ENCODE results near the gene SUGCT. TPM values are rescaled to one million over a fixed set of nuclear protein-coding genes. Genes with fewer than 3 reads are reported as not detected.

Gene SUGCT
- total and polyA plus RNA-seq, 9 of the 15 experiments (the other 6 are each of a cell fraction or from before 2014, with no cell fraction given) = 0.58 to 2.5 (median 1.4) TPM

DNA sequence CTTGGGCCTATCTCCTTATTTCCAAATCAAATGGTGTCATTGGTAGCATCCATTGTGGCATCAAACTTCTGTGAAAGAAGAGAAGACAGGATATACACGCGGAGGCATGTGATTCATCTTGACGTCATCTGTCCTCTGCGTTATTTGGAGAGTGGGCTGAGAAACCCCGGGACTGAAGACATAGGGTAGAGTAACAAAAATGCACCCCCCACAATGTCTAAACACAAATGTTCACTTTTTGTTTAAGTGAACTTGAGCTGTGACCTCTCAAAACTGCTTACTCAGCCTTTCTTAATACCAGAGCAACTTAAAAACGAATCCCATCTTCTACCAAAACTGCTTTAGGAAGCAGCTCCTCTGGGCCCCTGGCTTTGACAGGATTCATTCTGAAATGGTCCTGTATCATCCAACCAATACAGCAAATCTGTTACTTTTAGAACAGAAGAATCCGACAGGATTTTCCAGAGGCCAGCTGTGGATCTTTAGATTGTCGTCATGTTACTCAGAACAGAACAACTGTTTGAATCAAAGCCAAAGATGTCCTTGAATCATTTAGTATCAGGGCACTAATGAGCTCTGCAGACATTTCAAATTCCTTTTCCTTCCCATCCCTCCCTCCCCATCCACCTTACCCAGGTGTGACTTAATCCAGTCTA is 438.1 kb downstream of the SUGCT start:
- in situ Hi-C loops (cut with MboI) (no loop called here), intact Hi-C loops (cut with micrococcal nuclease) (no loop called here)
- DNase-seq (ENCODE audit: extremely low read depth in 1 of 4, low spot score in 3 of 4) (no peak), ATAC-seq (no peak), FAIRE-seq (no peak)
- no peak overlapping the region for H3K4me3 ChIP-seq
- WGBS (ENCODE audit: insufficient coverage, low coverage, missing lambda C conversion rate) = 3% methylated on average over 8 of the region's 8 CpGs
- ChIA-PET POLR2A (no interaction called here), CTCF (ENCODE audit: low intra/inter-chr PET ratio) (no interaction called here)
- H3K27me3 ChIP-seq (ENCODE audit: control insufficient read depth in 2 of 2, insufficient read depth in 2 of 2, low read length in 2 of 2) = no peaks in the 10 kb centered on the region
- peak; percentile 94 for TF ChIP-seq MAFK (IDR thresholded peaks at IDR 0.05; ENCODE audit: low read length)
- no peak for TF ChIP-seq ZNF77 (CRISPR knock-in tag; IDR thresholded peaks at IDR 0.05)
- no peak for TF ChIP-seq NR1H2 (CRISPR knock-in tag; IDR thresholded peaks at IDR 0.05)
- TF ChIP-seq, protein P1, sequence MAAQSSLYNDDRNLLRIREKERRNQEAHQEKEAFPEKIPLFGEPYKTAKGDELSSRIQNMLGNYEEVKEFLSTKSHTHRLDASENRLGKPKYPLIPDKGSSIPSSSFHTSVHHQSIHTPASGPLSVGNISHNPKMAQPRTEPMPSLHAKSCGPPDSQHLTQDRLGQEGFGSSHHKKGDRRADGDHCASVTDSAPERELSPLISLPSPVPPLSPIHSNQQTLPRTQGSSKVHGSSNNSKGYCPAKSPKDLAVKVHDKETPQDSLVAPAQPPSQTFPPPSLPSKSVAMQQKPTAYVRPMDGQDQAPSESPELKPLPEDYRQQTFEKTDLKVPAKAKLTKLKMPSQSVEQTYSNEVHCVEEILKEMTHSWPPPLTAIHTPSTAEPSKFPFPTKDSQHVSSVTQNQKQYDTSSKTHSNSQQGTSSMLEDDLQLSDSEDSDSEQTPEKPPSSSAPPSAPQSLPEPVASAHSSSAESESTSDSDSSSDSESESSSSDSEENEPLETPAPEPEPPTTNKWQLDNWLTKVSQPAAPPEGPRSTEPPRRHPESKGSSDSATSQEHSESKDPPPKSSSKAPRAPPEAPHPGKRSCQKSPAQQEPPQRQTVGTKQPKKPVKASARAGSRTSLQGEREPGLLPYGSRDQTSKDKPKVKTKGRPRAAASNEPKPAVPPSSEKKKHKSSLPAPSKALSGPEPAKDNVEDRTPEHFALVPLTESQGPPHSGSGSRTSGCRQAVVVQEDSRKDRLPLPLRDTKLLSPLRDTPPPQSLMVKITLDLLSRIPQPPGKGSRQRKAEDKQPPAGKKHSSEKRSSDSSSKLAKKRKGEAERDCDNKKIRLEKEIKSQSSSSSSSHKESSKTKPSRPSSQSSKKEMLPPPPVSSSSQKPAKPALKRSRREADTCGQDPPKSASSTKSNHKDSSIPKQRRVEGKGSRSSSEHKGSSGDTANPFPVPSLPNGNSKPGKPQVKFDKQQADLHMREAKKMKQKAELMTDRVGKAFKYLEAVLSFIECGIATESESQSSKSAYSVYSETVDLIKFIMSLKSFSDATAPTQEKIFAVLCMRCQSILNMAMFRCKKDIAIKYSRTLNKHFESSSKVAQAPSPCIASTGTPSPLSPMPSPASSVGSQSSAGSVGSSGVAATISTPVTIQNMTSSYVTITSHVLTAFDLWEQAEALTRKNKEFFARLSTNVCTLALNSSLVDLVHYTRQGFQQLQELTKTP (IDR thresholded peaks at IDR 0.05; ENCODE audit: low read depth in 1 of 2, partially characterized antibody in 2 of 2) = no peak
- peak; percentile 93 for TF ChIP-seq MAFF (IDR thresholded peaks at IDR 0.05; ENCODE audit: low read length)
- peak; percentile 88 for TF ChIP-seq MAFG (tag; conservative IDR thresholded peaks at IDR 0.05)
- TF ChIP-seq C11orf30 (IDR thresholded peaks at IDR 0.05; ENCODE audit: low read depth) = peak; percentile 88
- TF ChIP-seq GABPB2 (CRISPR knock-in tag; conservative IDR thresholded peaks at IDR 0.05) = no peak
- TF ChIP-seq ZNF274 (IDR thresholded peaks at IDR 0.05; ENCODE audit: borderline replicate concordance, low read depth, low read length) = no peak
- TF ChIP-seq CBFA2T3 (IDR thresholded peaks at IDR 0.05) = no peak
- peak; percentile 89 for TF ChIP-seq ZNF316 (IDR thresholded peaks at IDR 0.05)
- no TSS peak for BruUV-seq (replicated peaks)
- no peaks in the 10 kb centered on the region for H3K9me3 ChIP-seq (replicated peaks; ENCODE audit: control insufficient read depth, insufficient read depth, low read depth, low read length)
- H4K20me1 ChIP-seq (replicated peaks; ENCODE audit: control insufficient read depth, insufficient read depth, low read length) = no peaks in the 10 kb centered on the region
- no peak overlapping the region for H3K4me2 ChIP-seq (ENCODE audit: insufficient read depth, low read length)
- H3K9me1 ChIP-seq (ENCODE audit: control insufficient read depth, insufficient read depth, low read length) = no peaks in the 10 kb centered on the region
- H3K27ac ChIP-seq (ENCODE audit: extremely low read depth, low read depth, low read length) = no peak overlapping the region
- H3K9ac ChIP-seq (ENCODE audit: insufficient read depth in 1 of 2, low read depth in 2 of 2, low read length in 2 of 2) = no peak overlapping the region
- no peaks in the 10 kb centered on the region for H3K36me3 ChIP-seq (ENCODE audit: control insufficient read depth, insufficient read depth, low read length)
- no peaks in the 10 kb centered on the region for H3K4me1 ChIP-seq (replicated peaks in 1 of 2; ENCODE audit: control insufficient read depth in 2 of 2, insufficient read depth in 2 of 2, low read length in 2 of 2)
- H3K79me2 ChIP-seq (ENCODE audit: control insufficient read depth, insufficient read depth, low read length) = no peaks in the 10 kb centered on the region
- no peak overlapping the region for H2AFZ ChIP-seq (ENCODE audit: low read depth, low read length)

Data from K562 (cell line).